GM12892 (cell line): Measurements from ENCODE around the gene DUSP21.
"Not testable (repeated sequence)": the region's sequence is repeated elsewhere in the genome, so short reads cannot be mapped to it uniquely, and the experiment has no call there.

Experiments
- DNase-seq: peaks from one replicate; pipeline ENCODE4 v3.0.0; 2011; ENCODE audit not compliant: insufficient read length
- FAIRE-seq: peaks from 2 replicates; lab custom pipeline; 2011; peaks lifted over from hg19 to GRCh38; lab: Jason Lieb, UNC
- POLR2A ChIP-seq: IDR thresholded peaks from 2 replicates; pipeline ENCODE4 v1.6.1; 2011; ENCODE audit warnings: low read depth, low read length, control low read depth
- POLR2AphosphoS5 ChIP-seq: IDR thresholded peaks from 2 replicates; pipeline ENCODE4 v1.6.1; 2011; ENCODE audit warnings: low read depth, low read length, control low read depth
- TAF1 ChIP-seq: IDR thresholded peaks from 2 replicates; pipeline ENCODE4 v1.6.1; 2011; ENCODE audit warnings: low read depth, mild to moderate bottlenecking, control low read depth, low read length, borderline replicate concordance

Gene DUSP21

GRCh38 chrX:44884944-44885343 is 41.1 kb downstream of the DUSP21 start:
- TF ChIP-seq POLR2A (no peak), POLR2AphosphoS5 (no peak)
- no peak for DNase-seq
- FAIRE-seq, result no peak

GRCh38 chrX:44889824-44890223 is 46.0 kb downstream of the DUSP21 start:
- DNase-seq (no peak), FAIRE-seq (peak; percentile 21)
- TF ChIP-seq POLR2AphosphoS5 (no peak), TAF1 (no peak), POLR2A (no peak)

GRCh38 chrX:44890247-44890646 is 46.4 kb downstream of the DUSP21 start:
- DNase-seq (no peak), FAIRE-seq (no peak)

GRCh38 chrX:44890687-44891086 is 46.9 kb downstream of the DUSP21 start:
- not testable (repeated sequence) for DNase-seq, FAIRE-seq

More at GRCh38 chrX:44890247-44890646, 46.4 kb downstream of the DUSP21 start:
- no peak for TF ChIP-seq TAF1
- TF ChIP-seq POLR2A, result no peak

GRCh38 chrX:44891642-44892041 is 47.8 kb downstream of the DUSP21 start:
- TF ChIP-seq POLR2A (no peak), TAF1 (no peak), POLR2AphosphoS5 (no peak)
- DNase-seq, result no peak
- FAIRE-seq, result no peak
